ENCODE results near the gene CCDC30.

CCDC30 gene

GRCh38 chr1:42462828-42463763 is at the start of gene CCDC30:
Gene CCDC30, plus strand, starts transcription at chr1:42463286. Its CDS starts 17,266 bp downstream, at chr1:42480552.
- peak; percentile 98 for DNase-seq

DNA sequence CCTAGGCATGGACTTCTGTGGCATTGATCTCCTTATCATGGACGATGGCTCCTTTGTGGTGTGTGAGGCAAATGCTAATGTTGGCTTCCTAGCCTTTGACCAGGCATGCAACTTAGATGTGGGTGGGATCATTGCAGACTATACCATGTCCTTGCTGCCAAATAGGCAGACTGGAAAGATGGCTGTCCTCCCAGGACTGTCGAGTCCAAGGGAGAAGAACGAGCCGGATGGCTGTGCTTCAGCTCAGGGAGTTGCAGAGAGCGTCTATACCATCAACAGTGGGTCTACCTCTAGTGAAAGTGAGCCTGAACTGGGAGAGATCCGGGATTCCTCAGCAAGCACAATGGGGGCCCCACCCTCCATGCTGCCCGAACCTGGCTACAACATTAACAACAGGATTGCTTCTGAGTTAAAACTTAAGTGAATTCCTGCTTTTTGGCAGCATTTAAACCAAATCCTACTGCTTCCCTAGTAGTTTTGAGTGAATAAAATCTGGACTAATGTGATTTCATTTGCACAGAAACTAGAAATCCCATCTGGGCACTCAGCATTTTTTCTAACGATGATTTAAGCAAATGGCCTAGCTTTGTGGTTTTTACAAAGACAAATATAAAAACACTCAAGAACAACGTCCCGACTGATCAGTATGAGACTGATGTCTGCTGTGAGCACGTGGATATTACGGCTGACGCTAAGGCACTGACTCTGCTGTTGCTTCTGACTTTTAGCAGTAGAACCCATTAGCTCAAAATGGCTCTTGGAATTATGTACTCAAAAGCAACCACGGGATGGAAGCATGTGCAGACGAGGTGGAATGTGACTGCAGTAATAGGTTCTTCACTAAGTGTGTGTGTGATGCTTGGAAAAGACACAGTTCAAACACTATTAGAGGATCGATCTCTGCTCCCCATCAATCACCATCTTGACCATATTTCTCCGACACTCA is 48.3 kb upstream of the CCDC30 start:
- no peak for DNase-seq

DNA sequence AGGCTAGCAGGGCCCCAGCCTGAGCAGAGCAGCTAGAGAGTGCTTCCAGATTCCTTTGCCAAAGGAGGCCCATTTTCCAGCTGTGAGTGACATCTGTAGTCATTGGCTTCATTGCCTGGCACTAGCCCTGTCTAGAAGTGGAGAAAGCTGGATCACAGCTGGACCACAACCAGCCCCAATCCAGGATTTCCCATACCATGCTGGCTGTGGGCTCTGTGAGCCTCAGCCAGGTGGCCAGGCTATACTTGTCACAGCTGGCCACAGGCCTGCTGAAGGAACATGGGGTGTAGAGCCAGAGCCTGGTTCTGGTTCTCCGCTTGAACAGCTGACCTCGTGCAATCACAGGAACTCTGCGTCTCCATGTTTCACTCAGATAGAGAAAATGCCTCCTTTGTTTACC is 45.9 kb upstream of the CCDC30 start:
- no peak for DNase-seq

GRCh38 chr1:42418516-42418915 is 44.6 kb upstream of the CCDC30 start:
- DNase-seq, result no peak

- DNase-seq, result no peak
Measured at GRCh38 chr1:42419126-42419821, 43.8 kb upstream of the CCDC30 start.

GRCh38 chr1:42420121-42420520 is 43.0 kb upstream of the CCDC30 start:
- no peak for DNase-seq

DNA sequence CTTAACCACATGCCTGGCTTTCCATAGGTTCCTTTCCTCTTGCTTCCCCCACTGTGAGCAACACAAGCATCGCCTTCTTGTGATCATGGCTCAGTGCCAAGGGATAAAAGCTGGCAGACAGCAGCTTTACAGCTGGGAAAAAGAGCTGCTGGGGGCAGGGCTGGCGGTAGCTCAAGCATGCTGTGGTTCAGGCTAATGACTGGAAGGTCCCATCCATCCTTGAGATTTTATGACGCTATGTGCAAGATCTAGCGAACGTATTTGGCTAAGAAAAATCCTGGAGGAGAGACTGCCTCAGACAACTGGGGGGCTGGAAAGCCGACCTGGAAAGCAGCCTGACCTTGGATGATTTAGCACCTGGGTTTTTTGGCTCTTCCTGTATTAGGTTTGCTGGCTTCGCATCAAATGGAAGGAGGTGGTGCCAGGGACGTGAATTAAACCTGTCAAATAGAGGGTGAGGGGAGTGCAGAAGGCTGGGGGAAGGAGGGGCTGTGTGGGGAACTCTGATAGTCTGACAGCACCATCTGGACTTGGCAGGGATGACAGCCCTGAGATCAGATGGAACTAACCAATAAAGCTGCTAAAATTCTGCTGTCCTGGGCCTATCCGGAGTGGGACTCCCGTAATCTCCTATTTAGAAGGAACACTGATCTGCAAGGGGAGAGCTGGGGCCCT is 42.0 kb upstream of the CCDC30 start:
- no peak for DNase-seq

DNA sequence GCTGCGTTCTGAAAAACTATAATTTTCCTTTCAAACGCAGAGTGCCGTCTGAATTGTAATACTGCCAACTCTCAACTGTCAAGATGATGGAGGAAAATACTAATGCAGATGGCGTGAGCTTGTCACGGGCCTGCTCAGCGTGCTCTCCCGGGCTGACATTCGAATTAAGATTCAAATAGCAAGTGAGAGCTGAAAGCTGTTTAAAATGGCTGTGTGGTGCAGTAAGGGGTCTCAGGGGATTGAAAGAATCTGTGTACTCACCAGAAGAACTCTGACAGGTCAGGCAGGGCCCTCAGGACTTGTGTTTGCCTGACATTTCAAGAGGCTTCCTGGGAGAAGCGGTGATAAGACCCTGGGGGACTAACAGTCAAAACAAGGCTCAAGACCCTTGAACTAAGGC is 40.3 kb upstream of the CCDC30 start:
- DNase-seq, result no peak

DNA sequence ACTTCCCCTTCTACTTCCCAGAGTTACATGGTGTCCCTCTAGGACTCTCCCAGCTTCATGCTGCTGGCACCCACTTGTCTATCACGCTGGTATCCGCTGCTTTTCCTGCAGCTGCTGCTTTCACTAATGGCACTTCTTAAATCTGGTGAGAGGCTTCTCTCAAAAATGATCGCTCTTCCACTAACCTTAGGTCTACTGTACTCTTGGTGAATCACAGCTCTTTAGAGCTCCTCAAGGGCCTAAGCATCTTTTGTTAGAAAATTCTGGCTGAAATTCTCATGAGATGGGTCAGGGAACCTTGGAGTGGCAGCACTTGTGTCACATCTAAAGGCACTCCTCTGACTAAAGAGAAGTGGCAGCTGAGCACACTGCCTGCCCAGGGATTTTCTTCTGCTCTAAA is 39.4 kb upstream of the CCDC30 start:
- DNase-seq, result no peak

DNA sequence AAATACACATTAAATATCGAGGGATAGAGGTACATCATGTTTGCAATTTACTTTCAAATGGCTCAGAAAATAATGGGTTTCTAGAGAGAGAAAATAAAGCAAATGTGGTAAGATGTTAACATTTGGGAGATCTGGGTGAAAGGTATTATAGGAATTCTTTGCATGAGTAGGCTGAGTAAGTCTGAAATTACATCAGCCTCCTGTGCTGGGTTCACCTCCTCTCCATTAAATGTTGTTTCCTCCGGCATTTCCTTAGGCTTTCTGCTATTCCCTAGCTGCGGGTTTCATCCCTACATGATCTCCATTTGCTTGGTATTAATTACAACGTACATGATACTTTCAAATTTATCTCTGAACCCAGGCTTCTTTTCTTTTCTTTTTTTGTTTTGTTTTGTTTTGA is 38.9 kb upstream of the CCDC30 start:
- DNase-seq, result no peak

DNA sequence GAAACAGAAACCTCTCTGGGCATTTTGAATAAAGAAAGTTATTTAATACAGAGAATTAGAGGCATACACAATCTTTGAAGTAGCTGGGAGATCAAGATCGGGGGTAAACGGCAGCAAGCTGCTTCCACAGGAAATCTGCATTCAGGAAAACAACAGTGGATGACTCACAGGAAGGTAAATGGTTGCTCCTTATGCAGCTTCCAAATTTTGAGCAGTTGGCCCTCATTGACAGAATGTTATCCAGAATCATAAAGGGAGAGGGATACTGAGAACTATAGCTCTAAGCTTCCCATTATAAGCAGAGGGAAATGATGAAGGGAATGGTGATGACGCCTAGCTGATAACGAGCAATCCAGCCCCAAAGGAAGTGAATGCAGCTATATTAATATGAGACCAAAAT is 35.8 kb upstream of the CCDC30 start:
- DNase-seq, result no peak

- DNase-seq, result no peak
Measured at GRCh38 chr1:42429603-42430002, 33.5 kb upstream of the CCDC30 start.

DNA sequence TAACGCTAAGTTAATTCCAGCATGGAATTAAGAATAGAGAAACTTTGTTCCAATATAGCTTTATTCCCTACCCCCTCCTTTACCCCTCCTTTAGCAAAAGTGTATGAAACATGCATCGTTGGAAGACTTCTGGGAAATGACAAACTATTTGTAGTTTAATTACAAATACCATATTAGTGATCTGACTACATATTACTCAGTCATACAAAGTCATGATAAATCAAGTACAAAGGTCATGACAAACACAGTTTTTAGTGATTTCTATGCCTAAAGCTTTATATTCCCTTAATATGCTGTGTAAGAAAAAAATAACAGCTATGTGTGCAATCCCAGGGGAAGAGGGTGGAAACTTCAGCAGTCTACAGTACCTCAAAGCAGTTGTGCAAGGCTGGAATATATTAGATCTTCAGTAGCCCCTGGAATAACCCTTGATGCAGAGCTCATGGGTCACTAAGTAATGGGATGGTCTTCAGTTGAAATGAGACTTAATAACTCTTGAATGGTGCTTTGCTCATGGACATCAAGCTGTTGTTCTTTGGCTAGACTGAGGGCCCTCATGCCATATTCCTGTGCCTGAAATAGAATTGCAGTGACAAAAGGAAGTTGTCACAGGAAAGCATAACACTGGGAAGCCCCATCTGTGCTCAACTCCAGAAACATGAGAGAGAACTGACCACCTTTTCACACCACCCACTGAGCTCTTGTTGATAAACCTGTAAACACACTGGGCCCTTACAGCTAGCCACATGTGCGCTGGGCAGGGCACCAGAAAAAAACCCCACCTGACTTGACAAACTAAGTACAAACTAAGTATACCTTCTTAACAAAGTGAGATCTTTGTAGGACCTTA is 32.6 kb upstream of the CCDC30 start:
- DNase-seq, result no peak

DNA sequence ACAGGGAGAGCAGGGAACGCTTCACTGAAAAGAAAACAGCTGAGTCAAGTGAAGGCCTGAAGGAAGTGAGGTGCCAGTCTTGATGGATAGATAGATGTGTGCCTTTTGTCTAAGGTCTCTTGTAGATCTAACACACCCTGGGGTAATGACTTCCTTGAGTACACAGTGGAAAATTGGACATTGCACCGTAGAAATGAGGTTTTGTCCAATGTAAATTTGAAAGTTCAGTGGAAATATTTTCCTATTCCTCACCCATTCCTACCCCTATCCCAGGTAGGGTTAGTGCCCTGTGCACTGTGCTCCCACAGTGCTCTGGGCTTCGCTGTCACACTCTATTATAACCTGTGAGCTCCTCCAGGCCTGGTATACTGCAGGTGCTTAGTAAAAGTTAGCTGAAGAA is 31.6 kb upstream of the CCDC30 start:
- DNase-seq, result no peak

DNA sequence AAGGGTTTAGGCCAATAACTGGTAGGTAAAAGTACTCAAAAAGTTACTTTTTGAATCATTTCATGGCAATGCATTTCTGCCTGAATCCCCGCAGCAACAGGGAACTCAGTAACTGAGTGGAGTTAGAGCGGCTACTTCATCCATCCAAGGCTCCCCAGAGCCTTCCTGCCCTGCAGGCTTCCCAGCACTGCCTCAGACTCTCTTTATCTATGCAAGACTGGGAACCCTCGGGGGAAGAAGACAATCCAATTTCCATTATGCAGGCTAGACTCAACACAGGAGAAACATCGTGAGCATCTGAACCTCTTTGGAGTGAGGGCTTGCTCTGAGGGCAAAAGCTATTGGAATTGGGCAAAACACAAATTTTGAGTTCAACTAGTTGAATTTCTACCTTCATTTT is 30.4 kb upstream of the CCDC30 start:
- DNase-seq, result no peak

DNA sequence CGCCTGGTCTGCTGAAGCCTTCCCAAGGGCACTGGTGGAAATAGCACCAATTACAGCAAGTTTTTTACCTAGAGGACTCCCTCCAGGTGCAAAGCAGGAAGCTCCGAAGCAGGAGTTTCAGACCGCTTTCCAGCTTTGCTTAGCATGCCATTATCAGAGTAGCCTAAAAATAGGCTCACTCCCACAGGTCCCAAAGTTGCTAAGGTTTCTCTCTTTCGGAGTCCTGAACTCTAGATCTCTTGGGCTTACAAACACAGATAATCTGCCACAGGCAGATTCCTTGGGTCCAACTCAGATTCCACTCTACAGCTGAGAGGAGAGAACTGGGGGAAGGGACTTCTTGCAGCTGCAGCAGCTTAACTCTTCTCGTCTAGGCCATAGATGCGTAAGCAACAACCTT is 29.7 kb upstream of the CCDC30 start:
- no peak for DNase-seq

DNA sequence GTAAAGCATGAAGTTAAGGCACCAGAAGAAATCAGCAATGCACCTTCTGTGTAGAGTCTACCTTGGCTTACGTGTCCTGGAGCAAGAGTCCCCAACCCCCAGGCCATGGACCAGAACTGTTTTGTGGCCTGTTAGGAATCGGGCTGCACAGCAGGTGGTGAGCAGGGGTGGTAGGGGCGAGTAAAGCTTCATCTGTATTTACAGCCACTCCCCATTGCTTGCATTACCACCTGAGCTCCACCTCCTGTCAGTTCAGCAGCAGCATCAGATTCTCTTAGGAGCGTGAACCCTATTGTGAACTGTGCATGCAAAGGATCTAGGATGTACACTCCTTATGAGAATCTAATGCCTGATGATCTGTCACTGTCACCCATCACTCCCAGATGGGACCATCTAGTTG is 28.7 kb upstream of the CCDC30 start:
- DNase-seq, result no peak

- DNase-seq, result no peak
Measured at GRCh38 chr1:42439940-42440339, 23.1 kb upstream of the CCDC30 start.

- no peak for DNase-seq
Measured at GRCh38 chr1:42442662-42443061, 20.4 kb upstream of the CCDC30 start.

DNA sequence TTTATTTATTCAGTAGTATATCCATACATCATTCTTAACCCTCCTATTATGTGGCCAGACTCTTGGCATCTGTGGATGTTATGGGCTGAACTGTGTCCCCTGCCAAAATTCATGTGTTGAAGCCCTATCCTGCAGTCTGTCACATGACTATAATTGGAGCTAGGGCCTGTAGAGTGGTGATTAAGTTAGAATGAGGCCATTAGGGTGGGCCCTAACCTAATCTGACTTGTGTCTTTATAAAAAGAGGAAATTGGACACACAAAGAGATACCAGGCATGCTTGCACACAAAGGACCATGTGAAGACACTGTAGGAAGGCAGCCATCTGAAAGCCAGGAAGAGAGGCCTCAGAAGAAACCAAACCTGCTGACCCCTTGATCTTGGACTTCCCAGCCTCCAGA is 13.8 kb upstream of the CCDC30 start:
- no peak for DNase-seq

DNA sequence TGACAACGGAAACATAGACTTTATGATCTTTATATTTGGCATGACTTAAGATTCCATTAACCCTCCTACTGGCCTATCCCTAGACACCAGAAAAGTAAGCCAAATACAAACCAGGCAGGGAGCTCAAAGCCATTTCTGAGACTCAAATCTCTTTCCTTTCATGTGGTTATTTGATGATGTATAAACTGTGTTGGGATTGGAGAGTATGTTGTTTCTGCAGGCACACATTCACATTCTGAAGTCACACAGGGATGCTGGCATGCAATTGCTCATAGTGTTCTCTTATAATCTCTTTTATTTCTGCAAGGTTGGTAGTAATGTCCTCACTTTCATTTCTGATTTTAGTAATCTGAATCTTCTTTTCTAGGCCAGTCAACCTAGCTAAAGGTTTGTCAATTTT is 13.0 kb upstream of the CCDC30 start:
- DNase-seq, result no peak

- DNase-seq, result no peak
Measured at GRCh38 chr1:42453386-42453785, 9.7 kb upstream of the CCDC30 start.

All from CD4-positive, alpha-beta T cell treated with Interleukin-12 subunit alpha and Interleukin-12 subunit beta, for 1 hour (primary cell).